GM19099 (cell line): ENCODE measurements around the gene EBF3.

ENCODE experiments used
- POLR2A ChIP-seq: IDR thresholded peaks from 3 replicates; pipeline ENCODE4 v1.6.1; 2011; ENCODE audit warnings: low read depth; ENCODE audit not compliant: insufficient read length; ENCODE audit errors: extremely low read depth

Gene EBF3

GRCh38 chr10:129934196-129934925, 29.7 kb downstream of the EBF3 start:
- no peak for TF ChIP-seq POLR2A

DNA sequence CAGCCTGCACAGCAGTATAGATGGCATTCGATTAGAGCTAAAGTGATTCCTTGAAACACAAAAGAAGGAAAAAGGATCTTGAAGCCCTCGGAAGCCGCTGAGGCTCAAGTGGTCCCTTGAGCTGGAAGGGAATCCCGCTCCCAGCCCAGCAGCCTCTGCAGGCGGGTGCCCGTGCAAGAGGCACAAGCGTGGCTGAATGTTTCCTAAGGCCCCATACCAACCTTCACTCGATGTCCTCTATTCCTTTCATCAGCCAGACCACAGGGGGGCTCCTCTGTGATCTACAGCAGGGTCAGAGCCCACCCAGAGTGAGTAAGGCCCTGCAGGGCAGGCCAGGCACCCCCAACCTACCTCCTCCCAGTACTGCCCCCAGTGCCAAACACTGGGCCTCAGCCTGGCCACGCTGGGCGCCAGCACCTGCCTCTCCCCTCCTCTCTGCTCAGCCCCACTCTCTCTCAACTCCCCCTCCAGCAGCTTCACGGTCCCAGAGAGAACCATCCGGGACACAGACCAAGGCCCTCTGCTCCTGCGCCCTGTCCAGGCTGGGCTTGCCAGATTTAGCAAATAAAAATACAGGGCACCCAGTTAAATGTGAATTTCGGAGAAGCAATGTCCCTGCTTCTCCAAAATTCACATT, 30.5 kb downstream of the EBF3 start:
- no peak for TF ChIP-seq POLR2A

- no peak for TF ChIP-seq POLR2A
Observed at GRCh38 chr10:129932751-129933433, 31.2 kb downstream of the EBF3 start.

DNA sequence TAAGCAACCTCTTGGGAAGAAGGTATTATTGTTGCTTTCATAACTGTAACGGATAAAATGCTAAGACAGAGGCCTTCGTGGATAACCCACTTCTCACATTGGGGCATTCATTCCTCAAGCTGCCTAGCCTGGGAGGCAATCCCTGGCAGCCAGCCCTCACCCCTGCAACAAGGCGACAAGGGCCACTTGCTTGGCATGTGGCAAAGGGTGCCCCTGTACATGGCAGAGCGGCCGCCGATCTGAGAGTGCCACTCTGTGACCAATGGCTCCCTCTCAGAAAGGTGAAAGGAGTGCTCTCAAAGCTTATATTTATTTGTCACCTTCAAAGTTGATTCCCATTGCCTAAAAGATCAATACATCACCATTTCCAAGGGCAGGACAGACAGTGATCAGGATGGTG, 31.9 kb downstream of the EBF3 start:
- TF ChIP-seq POLR2A, result no peak

- no peak for TF ChIP-seq POLR2A
Observed at GRCh38 chr10:129929343-129930292, 34.5 kb downstream of the EBF3 start.

GRCh38 chr10:129927351-129928120, 36.5 kb downstream of the EBF3 start:
- TF ChIP-seq POLR2A, result no peak

- TF ChIP-seq POLR2A, result no peak
Observed at GRCh38 chr10:129926066-129927055, 37.7 kb downstream of the EBF3 start.

DNA sequence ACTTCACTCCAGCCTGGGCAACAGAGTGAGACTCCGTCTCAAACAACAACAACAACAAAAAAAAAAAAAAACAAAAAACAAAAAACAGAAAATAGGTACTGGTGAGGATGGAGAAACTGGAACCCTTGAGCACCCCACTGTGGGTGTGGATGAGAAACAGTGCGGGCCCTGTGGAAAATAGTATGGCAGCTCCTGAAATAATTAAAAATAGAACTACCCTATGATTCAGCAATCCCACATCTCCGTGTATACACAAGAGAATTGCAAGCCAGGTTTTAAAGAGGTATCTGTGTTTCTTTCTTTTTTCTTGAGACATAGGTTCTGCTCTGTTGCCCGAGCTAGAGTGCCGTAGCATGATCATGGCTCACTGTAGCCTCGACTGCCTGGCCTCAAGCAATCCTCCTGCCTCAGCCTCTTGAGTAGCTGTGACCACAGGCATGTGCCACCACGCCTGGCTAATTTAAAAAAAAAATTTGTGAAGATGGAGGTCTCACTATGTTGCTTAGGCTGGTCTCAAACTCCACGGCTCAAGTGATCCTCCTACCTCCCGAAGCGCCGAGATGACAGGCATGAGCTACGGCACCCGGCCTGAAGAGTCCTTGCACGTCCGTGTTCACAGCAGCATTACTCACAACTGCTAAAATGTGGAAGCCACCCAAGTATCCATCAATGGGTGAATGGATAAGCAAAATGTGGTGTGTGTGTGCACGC, 39.5 kb downstream of the EBF3 start:
- TF ChIP-seq POLR2A, result no peak

DNA sequence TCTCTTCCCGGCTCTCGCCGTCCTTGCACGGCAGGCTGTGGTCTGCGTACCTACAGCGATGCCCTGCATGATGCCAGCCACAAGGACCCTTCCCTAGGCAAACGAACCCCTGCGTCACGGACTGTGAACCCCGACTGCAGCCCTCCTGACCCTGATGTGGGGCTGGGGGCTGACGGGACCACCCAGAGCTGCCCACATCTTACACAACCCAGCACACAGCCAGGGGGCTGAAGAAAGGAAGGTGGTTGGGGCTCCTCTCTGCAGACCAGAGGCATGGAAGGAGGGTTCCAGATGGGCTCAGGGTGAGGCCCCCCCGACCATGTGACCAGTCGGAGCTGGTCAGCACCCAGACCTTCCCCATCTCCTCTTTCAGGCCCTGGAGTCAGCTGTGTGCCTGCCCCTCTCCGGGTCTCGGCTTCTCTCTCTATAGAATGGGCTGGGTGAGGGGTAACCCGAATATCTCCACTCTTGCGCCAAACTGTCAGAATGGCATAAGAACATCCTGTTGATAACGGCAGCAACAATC, 41.4 kb downstream of the EBF3 start:
- no peak for TF ChIP-seq POLR2A

- TF ChIP-seq POLR2A, result no peak
Observed at GRCh38 chr10:129921801-129922597, 42.1 kb downstream of the EBF3 start.

GRCh38 chr10:129921065-129921670, 42.9 kb downstream of the EBF3 start:
- TF ChIP-seq POLR2A, result no peak
